SK-MEL-5 (cell line): Measurements from ENCODE around the gene TOGARAM2. TPM values are rescaled to one million over a fixed set of nuclear protein-coding genes. Genes with fewer than 3 reads are reported as not detected.

Source experiments
- DNase-seq: peaks from one replicate; pipeline ENCODE4 v3.0.0-alpha.2; 2016; ENCODE audit warnings: low read depth, low spot score
- in situ Hi-C: cut with HindIII; loops from 2 replicates; pipeline ENCODE4 v1.10.0; 2016; ENCODE audit warnings: low sequenced_read_pairs, high pct_unique_total_duplicates, low pct_unique_long_range_greater_than_20kb
- polyA plus RNA-seq, 2 experiments: library from polyadenylated mRNA; depleted of rRNA; stranded (reverse); fragments of >200 nt; gene quantifications; 2 replicates each; pipeline ENCODE4 v1.2.3, GENCODE V29; 2015
- total RNA-seq: library from RNA; depleted of rRNA; stranded (reverse); fragments of >200 nt; shearing (Covaris generic); gene quantifications from 2 replicates; pipeline ENCODE4 v1.2.3, GENCODE V29; 2014; rRNA removed

The TOGARAM2 gene
- under 0.01 TPM in 1 of 2 replicates, not detected in the other for total RNA-seq
- 0.15 TPM in 1 of 2 replicates, not detected in the other for polyA plus RNA-seq (2015; cell fraction: cytosol; rRNA removed)
- 0.02 TPM in 1 of 2 replicates, not detected in the other for polyA plus RNA-seq (2015; cell fraction: nucleus; rRNA removed)

DNA sequence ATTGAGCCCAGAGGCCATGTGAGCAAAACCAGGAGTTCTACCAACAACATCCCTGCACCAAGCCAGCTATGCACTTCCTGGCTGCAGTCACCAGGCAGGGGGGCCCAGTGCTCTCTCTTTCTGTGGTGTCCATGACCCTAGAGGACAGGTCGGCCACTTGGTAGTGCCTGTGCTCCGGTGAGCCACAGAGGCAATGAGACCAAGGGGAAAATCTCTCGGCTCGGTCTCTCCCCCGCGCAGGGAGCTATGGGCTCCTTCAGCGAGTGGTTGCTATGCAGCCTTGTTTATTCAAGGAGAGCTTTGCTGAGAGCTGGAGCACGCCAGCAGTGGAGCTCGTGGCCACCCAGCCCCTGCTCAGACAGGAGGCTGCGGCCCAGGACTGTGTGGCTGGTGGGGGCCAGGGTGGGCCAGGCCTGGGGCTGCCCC lies at the start of gene TOGARAM2:
Gene TOGARAM2, plus strand, starts transcription at position 283 of the 426 bp plus-strand sequence. CDS start 13,537 bp downstream, outside the sequence.
- no peak for DNase-seq
- in situ Hi-C loops: no loop called here

DNA sequence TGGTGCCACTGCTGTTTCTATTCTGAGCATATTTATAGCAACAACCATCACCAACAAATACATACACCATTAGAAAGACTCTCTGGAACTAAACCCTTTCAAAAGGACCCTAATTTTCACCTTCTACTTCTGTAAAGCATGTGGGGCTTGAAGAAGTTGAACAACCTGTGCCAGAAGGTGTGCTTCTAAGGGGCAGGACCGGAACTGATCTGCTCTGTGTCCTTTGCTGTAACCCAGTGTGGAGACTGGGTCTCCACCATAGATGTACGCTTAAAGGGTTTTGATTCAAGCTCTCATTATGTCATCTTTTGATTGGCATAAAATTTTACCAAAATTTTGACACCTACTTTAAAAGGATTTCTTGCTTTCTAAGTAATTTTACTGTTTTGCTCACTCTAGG lies 46.3 kb upstream of the TOGARAM2 start:
- DNase-seq: no peak
- in situ Hi-C loops: no loop called here

DNA sequence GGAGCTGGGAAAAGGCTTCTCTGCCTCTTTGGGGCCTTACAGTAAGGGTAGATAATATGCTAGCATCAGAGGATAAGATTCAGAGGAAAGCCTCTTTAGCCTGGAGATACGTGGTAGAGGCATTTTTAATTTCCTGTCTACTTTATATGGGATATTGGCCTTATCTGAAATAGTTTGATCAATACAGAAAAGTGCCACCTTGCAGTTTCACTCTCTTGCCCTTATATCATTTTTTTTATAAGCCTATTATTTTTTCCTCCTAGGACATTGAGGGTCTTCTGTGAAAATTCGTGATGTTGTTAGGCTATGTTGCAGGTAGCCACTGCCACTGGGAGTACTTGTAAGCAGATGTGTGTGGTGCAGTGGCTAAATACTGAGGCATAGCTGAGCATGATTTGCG lies 40.1 kb upstream of the TOGARAM2 start:
- in situ Hi-C loops: no loop called here
- DNase-seq: no peak

DNA sequence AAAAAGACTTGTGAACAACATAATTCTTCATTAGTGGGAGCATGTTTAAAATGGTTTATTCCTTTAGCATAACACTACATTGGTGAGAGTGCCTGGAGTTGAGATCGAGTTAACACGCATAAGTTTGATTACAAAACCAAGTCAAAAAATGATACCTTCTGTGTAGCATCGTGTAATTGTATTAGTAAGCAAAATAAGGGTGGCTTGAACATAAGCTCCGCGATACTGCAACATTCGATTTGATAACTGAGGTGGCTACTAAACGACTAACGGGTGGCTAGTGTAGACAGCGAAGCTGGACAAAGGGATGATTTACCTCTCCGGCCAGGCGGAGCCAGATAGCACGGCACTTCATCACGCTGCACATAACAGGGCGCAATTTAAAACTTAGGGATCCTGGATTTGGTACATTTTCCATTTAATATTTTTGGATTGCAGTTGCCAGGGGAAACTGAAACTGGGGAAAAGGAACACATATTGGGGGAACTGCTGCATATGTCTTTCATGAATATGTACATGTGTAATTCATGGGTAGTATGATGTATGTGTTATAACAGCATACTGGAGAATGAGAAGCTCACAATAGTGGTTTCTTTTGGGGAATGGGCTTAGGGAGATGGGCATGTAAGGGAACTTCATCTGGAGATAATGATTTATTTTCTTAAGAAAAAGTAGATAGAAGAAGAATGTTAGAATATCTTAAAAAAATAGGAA lies 36.4 kb upstream of the TOGARAM2 start:
- in situ Hi-C loops: no loop called here
- no peak for DNase-seq

DNA sequence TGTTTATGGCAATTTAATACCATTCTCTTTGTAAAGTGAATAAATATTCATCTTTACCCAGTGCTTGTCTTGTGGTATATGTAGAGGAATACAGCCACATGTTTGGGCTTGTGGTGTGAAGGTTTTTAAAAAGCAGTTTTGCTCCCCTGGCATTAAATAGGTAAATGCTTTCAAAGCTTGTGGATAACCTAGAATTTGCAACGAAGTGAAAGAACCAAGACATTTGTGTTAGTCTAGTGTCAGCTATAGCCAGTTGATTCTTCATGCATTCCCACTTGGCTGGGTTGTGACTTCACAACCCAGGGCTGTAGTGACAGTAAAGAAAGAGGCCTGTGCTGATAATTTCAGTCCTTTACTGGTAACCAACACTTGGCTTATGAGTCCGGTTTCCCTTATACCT lies 32.9 kb upstream of the TOGARAM2 start:
- no peak for DNase-seq
- in situ Hi-C loops: no loop called here

DNA sequence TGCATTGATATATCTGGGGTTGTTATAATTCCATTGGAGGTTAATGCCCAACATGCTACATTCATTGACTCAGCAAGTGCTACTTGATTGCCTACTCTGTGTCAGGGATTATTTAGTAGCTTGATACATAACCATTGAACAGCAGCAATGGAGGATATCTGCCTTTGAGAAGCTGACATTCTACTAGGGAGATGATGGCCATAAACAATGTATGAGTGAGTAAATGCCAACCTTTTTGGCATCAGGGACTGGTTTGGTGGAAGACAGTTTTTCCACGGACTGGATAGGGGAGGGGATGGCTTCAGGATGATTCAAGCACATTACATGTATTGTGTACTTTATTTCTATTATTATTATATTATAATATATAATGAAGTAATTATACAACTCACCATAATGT lies 31.9 kb upstream of the TOGARAM2 start:
- no peak for DNase-seq
- in situ Hi-C loops: no loop called here

DNA sequence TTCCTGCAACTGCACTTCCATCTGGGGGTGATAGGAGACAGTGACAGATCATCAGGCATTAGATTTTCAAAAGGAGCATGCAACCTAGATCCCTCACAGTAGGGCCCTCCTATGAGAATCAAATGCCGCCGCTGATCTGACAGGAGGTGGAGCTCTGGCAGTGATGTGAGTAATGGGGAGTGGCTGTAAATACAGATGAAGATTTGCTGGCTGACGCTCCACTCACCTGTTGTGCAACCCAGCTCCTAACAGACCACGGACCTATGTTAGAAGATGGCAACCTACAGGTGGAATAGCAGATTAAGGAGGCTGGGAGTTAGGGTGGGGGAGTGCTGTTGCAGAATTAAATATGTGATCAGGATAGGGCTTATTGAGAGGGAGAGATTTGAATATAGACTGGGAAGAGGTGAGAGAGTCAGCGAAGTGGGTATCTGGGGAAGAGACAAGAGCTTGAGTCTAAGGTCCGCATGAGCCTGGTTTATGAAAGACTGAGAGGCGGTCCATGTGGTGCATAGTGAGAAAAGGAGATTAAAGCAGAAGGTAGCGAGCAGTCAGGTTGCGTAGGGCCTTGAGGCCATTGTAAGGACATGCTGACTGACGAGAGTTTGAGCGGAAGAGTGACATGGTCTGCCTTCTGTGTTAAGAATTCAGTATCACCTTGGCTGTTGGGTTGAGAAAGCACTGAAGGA lies 31.3 kb upstream of the TOGARAM2 start:
- in situ Hi-C loops: loop anchor here (10.0 kb wide), 1 partner anchor 245 kb away; no protein-coding TSS in a partner anchor
- DNase-seq: peak; percentile 24

DNA sequence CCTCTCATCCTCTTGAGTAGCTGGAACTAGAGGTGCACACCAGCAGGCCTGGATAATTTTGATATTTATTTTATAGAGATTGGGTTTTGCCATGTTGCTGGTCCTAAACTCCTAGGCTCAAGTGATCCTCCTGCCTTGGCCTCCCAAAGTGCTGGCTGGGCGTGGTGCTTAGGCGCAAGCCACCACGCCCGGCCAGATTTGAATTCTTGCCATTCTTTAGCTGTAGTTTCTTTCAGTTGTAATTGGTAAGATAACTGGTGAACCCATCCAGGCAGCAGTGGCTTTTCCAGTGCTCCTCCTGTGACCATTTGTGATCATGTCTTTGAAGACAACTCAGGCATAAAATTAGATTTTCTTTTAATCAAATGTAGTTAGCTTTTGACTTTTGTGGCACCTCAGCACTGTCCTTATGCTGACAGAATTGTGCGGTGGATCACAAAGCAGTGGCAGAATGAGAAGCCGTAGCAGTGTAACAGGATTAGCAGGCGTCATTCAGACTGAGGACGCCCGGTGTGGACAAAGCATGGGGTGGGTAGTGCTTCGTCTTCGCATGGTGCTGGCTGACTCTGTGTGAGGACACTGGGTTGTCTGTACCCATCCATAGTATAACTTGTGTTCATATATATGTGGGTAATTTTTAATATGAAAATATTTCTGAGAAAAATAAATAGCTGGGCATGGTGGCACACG lies 30.0 kb upstream of the TOGARAM2 start:
- DNase-seq: no peak
- in situ Hi-C loops: loop anchor here (10.0 kb wide), 1 partner anchor 244 kb away; no protein-coding TSS in a partner anchor

DNA sequence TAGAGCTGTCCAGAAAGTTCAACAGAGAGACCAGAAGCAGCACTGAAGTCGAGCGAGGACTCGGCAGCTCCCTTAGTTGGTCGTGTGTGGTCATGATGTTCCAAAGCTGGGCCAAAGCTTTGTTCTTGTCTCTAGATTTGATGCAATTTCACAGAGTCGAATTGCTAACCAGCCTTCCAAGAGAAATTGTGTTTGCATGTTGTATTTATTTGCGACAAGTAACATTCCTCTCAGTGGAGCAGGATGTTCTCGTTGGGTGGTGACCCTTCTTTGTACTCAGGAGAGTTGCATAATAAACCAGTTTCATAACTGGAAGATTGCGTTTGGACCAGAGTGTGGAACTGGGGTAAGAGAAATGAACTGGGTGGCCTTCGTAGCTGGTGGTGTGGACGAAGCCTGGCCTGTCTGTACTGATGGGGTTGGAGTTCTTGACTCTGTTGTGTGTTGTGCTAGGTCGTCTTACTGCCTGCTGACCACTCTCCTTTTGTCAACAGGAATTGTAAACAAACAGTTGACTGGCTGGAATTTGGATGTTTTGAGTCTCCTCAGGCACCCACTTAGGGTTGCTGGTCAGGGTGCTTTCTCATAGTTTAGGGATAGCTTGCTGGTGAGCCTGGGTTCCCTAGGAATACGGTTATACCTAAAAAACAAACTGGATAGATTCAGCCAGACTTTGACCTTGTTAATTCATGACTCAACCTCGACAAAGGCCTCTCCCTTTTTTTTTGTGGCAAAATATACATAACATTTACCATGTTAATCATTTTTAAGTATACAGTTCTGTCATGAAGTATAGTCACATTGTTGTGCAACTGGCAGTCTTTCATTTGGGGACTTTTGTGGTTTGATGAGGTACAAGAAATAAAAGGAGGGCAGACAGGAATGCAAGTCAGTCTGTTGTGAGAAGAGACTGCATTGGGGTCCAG lies 28.9 kb upstream of the TOGARAM2 start:
- in situ Hi-C loops: loop anchor here (10.0 kb wide), 1 partner anchor 243 kb away; no protein-coding TSS in a partner anchor
- DNase-seq: no peak

DNA sequence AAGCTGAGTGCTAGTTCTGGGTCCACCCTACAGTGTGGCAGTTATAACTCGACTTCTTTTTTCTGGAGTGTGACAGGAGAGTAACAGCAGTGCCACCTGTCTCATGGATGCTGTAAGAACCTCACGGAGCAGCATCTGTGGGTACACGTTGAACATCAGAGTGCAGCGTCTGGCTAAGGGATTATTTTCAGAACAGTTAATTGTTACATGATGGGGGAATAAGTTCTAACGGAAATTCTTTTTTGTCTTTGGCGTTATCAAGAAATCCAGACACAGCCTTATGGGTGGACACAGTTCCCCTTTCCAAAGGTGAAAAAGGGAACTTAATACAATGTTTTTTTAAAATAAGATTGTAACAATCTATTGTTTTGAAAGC lies 28.3 kb upstream of the TOGARAM2 start:
- DNase-seq: no peak
- in situ Hi-C loops: loop anchor here (10.0 kb wide), 1 partner anchor 242 kb away; no protein-coding TSS in a partner anchor

DNA sequence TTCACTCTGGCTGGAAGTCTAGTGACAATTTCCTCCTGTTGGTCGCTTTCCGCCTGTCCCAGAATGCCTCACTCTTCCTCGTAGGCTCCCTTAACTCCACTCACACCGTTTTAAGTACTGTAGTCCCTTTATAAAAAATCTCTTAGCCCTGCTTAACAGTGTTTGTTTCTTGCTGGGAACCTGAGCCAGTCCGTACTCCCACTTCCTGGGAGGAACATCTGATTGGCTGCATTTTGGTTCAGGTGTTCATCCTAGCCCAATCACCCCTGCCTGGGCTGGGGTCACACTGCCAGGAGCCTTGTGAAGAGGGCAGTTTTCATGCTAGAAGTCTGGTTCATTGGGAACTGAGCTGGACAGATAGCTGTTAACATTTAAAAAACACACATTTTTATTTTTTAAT lies 25.6 kb upstream of the TOGARAM2 start:
- no peak for DNase-seq
- in situ Hi-C loops: loop anchor here (10.0 kb wide), 1 partner anchor 239 kb away; no protein-coding TSS in a partner anchor

DNA sequence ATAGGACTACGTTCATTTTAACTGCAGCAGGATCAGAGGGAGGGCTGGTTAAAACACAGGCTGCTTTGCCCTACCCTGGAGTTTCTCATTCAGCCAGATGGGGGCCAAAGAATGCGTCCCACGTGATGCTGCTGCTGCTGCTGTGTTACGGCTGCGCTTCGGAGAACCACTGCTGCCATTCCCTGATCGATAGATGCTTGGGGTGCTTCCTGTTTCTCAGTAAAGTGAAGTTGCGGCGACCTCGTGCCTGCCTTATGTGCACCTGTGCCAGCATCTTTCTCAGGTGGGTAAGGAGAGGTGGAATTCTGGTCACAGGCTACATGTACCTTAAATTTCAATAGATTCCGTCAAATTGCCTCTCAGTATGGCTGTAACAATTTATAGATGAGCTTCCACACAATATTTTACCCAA lies 24.7 kb upstream of the TOGARAM2 start:
- in situ Hi-C loops: loop anchor here (10.0 kb wide), 1 partner anchor 238 kb away; no protein-coding TSS in a partner anchor
- peak; percentile 49 for DNase-seq

DNA sequence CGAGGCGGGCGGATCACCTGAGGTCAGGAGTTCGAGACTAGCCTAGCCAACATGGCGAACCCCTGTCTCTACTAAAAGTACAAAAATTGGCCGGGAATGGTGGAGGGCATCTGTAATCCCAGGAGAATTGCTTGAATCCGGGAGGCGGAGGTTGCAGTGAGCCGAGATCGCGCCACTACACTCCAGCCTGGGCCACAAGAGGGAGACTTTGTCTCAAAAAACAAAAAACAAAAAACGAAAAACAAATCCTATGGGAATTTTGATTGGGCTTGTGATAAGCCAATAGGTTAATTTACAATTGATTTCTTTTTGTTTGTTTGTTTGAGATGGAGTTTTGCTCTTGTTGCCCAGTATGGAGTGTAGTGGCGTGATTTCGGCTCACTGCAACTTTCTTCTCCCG lies 24.2 kb upstream of the TOGARAM2 start:
- in situ Hi-C loops: loop anchor here (10.0 kb wide), 1 partner anchor 238 kb away; no protein-coding TSS in a partner anchor

DNA sequence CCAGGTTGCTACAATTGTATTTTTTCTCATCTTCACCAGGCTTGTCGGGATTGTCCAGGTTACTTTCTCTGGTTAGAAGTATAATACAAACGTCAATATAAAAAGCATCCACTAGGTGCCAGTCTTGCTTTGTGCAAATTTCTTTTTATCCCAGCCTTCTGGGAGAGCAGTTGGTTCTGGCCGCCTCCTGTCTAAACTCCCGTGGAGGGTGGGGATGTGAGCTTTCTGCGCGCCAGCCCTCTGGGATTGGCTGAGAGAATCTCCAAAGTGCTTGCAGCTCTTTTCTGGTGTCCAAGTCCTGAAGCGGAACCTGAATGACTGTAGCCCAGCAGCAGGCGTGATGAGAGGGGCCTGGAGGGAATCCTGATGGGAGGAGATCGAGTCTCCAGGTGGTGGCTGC lies 22.4 kb upstream of the TOGARAM2 start:
- DNase-seq: peak; percentile 90
- in situ Hi-C loops: loop anchor here (10.0 kb wide), 1 partner anchor 236 kb away; no protein-coding TSS in a partner anchor

More for the DNA sequence above, 24.2 kb upstream of the TOGARAM2 start:
- DNase-seq: peak; percentile 50

DNA sequence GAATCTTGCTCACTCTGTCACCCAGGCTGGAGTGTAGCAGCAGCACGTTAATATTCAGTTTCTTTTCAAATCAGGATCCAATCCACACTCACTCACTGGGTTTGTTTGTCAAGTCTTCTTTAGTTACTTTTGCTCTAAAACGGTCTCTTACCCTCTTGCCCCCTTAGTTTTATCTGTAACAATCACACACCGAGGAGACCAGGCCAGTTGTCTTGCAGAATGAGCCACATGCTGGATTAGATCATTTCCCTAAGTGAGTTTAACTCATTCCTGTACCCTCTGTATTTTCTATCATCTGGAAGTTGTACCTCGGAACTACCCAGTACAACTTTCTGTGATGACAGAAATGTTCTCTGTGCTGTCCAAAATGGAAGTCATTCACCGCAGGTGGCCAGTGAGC lies 20.7 kb upstream of the TOGARAM2 start:
- in situ Hi-C loops: no loop called here
- DNase-seq: no peak

DNA sequence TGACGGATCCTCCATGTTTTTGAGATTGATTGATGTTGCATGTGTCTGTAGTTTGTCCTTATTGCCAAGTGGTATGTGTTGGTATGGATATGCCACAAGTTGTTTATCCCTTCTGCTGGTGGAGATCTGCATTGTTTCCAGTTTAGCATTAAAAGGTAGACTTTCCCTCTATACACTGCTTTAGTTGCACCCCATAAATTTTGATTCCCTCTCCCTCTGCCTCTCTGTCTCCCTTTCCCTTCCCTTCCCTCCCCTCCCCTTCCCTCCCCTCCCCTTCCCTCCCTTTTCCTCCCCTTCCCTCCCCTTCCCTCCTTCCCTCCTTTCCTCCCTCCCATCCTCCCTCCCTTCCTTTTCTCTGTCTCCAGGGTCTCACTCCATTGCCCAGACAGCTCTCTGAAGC lies 18.6 kb upstream of the TOGARAM2 start:
- no peak for DNase-seq
- in situ Hi-C loops: no loop called here
